ENCODE results near the gene ULK4.

ULK4 gene

GRCh38 chr3:41330465-41330864 is 631.4 kb downstream of the ULK4 start:
- Histone ChIP-seq H3K36me3 (replicated peaks) (no peaks in the 10 kb centered on the region), H3K27ac (peak overlapping the region; percentile 78), H3K4me3 (ENCODE audit: low read depth, low read length) (no peak overlapping the region), H3K27me3 (replicated peaks) (no peaks in the 10 kb centered on the region)
- in situ Hi-C loops (cut with HindIII; ENCODE audit: low pct_ligation_motif_present, low sequenced_read_pairs), result no loop called here
- TF ChIP-seq CTCF (IDR thresholded peaks at IDR 0.05; ENCODE audit: low read depth, low read length, missing control alignments), result no peak
- peak; percentile 70 for DNase-seq

GRCh38 chr3:41329881-41330280 is 632.0 kb downstream of the ULK4 start:
- H3K27ac ChIP-seq, result peak overlapping the region; percentile 78
- H3K27me3 ChIP-seq (replicated peaks), result no peaks in the 10 kb centered on the region
- H3K4me3 ChIP-seq (ENCODE audit: low read depth, low read length), result no peak overlapping the region
- no peak for TF ChIP-seq CTCF (IDR thresholded peaks at IDR 0.05; ENCODE audit: low read depth, low read length, missing control alignments)
- in situ Hi-C loops (cut with HindIII; ENCODE audit: low pct_ligation_motif_present, low sequenced_read_pairs), result no loop called here
- no peaks in the 10 kb centered on the region for H3K36me3 ChIP-seq (replicated peaks)
- DNase-seq, result peak; percentile 5

- peak overlapping the region; percentile 78 for H3K27ac ChIP-seq
- no peaks in the 10 kb centered on the region for H3K36me3 ChIP-seq (replicated peaks)
- H3K4me3 ChIP-seq (ENCODE audit: low read depth, low read length), result no peak overlapping the region
- in situ Hi-C loops (cut with HindIII; ENCODE audit: low pct_ligation_motif_present, low sequenced_read_pairs), result no loop called here
- H3K27me3 ChIP-seq (replicated peaks), result no peaks in the 10 kb centered on the region
- no peak for TF ChIP-seq CTCF (IDR thresholded peaks at IDR 0.05; ENCODE audit: low read depth, low read length, missing control alignments)
- DNase-seq, result peak; percentile 44
Observed at GRCh38 chr3:41328926-41329325, 633.0 kb downstream of the ULK4 start.

- Histone ChIP-seq H3K4me3 (ENCODE audit: low read depth, low read length) (no peak overlapping the region), H3K27ac (peak overlapping the region; percentile 78), H3K27me3 (replicated peaks) (no peaks in the 10 kb centered on the region), H3K36me3 (replicated peaks) (no peaks in the 10 kb centered on the region)
- no peak for TF ChIP-seq CTCF (IDR thresholded peaks at IDR 0.05; ENCODE audit: low read depth, low read length, missing control alignments)
- in situ Hi-C loops (cut with HindIII; ENCODE audit: low pct_ligation_motif_present, low sequenced_read_pairs), result no loop called here
- DNase-seq, result peak; percentile 76
Observed at GRCh38 chr3:41327718-41328117, 634.2 kb downstream of the ULK4 start.

- no peak overlapping the region for H3K27ac ChIP-seq
- no peak for TF ChIP-seq CTCF (IDR thresholded peaks at IDR 0.05; ENCODE audit: low read depth, low read length, missing control alignments)
- no peaks in the 10 kb centered on the region for H3K27me3 ChIP-seq (replicated peaks)
- no peak for DNase-seq
- no peaks in the 10 kb centered on the region for H3K36me3 ChIP-seq (replicated peaks)
- H3K4me3 ChIP-seq (ENCODE audit: low read depth, low read length), result no peak overlapping the region
- in situ Hi-C loops (cut with HindIII; ENCODE audit: low pct_ligation_motif_present, low sequenced_read_pairs), result no loop called here
Observed at GRCh38 chr3:41324156-41324475, 637.8 kb downstream of the ULK4 start.

GRCh38 chr3:41323467-41324155 is 638.3 kb downstream of the ULK4 start:
- H3K27me3 ChIP-seq (replicated peaks), result no peaks in the 10 kb centered on the region
- H3K27ac ChIP-seq, result no peak overlapping the region
- no peak for TF ChIP-seq CTCF (IDR thresholded peaks at IDR 0.05; ENCODE audit: low read depth, low read length, missing control alignments)
- H3K36me3 ChIP-seq (replicated peaks), result no peaks in the 10 kb centered on the region
- in situ Hi-C loops (cut with HindIII; ENCODE audit: low pct_ligation_motif_present, low sequenced_read_pairs), result no loop called here
- DNase-seq, result no peak
- H3K4me3 ChIP-seq (ENCODE audit: low read depth, low read length), result no peak overlapping the region

All from brain microvascular endothelial cell (primary cell).